ENCODE results near the gene KIAA0513.

The KIAA0513 gene

GRCh38 chr16:85066346-85066885 is 38.8 kb downstream of the KIAA0513 start:
- peaks cover 0 to 28% (median 12%) of the 10 kb centered on the region in 5 donors for H3K36me3 ChIP-seq (ENCODE audit: control insufficient read depth in 5 of 5, insufficient read depth in 5 of 5, low read length in 5 of 5)
- H3K4me3 ChIP-seq (ENCODE audit: low read depth in 1 of 5, low read length in 5 of 5) = no peak overlapping the region
- no peaks in the 10 kb centered on the region for H3K9me3 ChIP-seq (ENCODE audit: control insufficient read depth in 5 of 5, low read length in 5 of 5)
- peaks cover 0 to 11% (median 5%) of the 10 kb centered on the region in 5 donors for H3K4me1 ChIP-seq (ENCODE audit: control insufficient read depth in 5 of 5, insufficient read depth in 5 of 5, low read length in 5 of 5)
- no peak overlapping the region for H3K9ac ChIP-seq (ENCODE audit: low read length in 5 of 5)
- no peak overlapping the region for H3K27ac ChIP-seq (ENCODE audit: low read depth, low read length)
- H3K27me3 ChIP-seq (ENCODE audit: control insufficient read depth in 5 of 5, insufficient read depth in 4 of 5, low read length in 5 of 5) = no peaks in the 10 kb centered on the region

GRCh38 chr16:85067024-85067423 is 39.4 kb downstream of the KIAA0513 start:
- Histone ChIP-seq H3K27ac (ENCODE audit: low read depth, low read length) (no peak overlapping the region), H3K9me3 (ENCODE audit: control insufficient read depth in 5 of 5, low read length in 5 of 5) (no peaks in the 10 kb centered on the region), H3K4me1 (ENCODE audit: control insufficient read depth in 5 of 5, insufficient read depth in 5 of 5, low read length in 5 of 5) (peaks cover 0 to 11% (median 4%) of the 10 kb centered on the region in 5 donors), H3K9ac (ENCODE audit: low read length in 5 of 5) (no peak overlapping the region), H3K36me3 (ENCODE audit: control insufficient read depth in 5 of 5, insufficient read depth in 5 of 5, low read length in 5 of 5) (peaks cover 0 to 28% (median 12%) of the 10 kb centered on the region in 5 donors), H3K4me3 (ENCODE audit: low read depth in 1 of 5, low read length in 5 of 5) (no peak overlapping the region), H3K27me3 (ENCODE audit: control insufficient read depth in 5 of 5, insufficient read depth in 4 of 5, low read length in 5 of 5) (no peaks in the 10 kb centered on the region)

DNA sequence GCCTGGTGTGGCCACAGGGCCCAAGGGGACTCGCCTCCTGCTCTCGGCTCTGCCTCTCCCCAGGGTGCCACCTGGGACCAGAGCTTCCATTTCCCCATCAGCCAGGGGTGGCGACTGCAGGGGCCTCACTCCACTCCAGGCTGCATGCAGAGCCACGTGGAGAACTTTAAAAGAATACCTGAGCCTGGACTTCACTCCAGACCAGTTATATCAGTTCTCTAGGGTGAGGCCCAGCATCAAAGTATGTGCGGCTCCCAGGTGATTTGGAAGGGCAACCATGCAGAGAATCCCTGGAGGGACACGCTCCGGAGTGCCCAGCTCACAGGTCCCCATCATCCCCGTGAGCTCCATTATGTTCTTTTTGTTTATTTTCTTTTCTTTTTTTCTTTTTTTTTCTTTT is 39.8 kb downstream of the KIAA0513 start:
- Histone ChIP-seq H3K9ac (ENCODE audit: low read length in 5 of 5) (no peak overlapping the region), H3K27me3 (ENCODE audit: control insufficient read depth in 5 of 5, insufficient read depth in 4 of 5, low read length in 5 of 5) (no peaks in the 10 kb centered on the region), H3K4me3 (ENCODE audit: low read depth in 1 of 5, low read length in 5 of 5) (no peak overlapping the region), H3K9me3 (ENCODE audit: control insufficient read depth in 5 of 5, low read length in 5 of 5) (no peaks in the 10 kb centered on the region), H3K27ac (ENCODE audit: low read depth, low read length) (no peak overlapping the region), H3K36me3 (ENCODE audit: control insufficient read depth in 5 of 5, insufficient read depth in 5 of 5, low read length in 5 of 5) (peaks cover 0 to 28% (median 12%) of the 10 kb centered on the region in 5 donors), H3K4me1 (ENCODE audit: control insufficient read depth in 5 of 5, insufficient read depth in 5 of 5, low read length in 5 of 5) (peaks cover 0 to 8% (median under 1%) of the 10 kb centered on the region in 5 donors)

DNA sequence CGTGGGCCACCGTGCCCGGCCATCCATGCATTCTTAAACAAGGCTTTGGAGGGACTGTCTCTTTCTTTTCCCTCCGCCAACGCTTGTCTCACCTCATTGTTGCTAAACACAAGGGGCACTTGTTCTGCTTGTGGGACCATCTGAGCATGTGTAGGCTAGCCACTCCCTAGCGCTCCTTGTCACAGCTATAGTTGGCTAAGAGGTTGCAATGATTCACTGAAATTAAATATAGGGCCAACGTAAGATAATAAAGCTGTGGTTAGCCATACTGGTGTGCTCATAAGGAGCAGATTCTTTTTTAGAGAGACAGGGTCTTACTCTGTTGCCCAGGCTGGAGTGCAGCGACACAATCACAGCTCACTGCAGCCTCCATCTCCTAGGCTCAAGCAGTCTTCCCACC is 41.2 kb downstream of the KIAA0513 start:
- Histone ChIP-seq H3K27ac (ENCODE audit: low read depth, low read length) (no peak overlapping the region), H3K4me3 (ENCODE audit: low read depth in 1 of 5, low read length in 5 of 5) (no peak overlapping the region), H3K27me3 (ENCODE audit: control insufficient read depth in 5 of 5, insufficient read depth in 4 of 5, low read length in 5 of 5) (no peaks in the 10 kb centered on the region), H3K36me3 (ENCODE audit: control insufficient read depth in 5 of 5, insufficient read depth in 5 of 5, low read length in 5 of 5) (peaks cover 0 to 39% (median 16%) of the 10 kb centered on the region in 5 donors), H3K9me3 (ENCODE audit: control insufficient read depth in 5 of 5, low read length in 5 of 5) (no peaks in the 10 kb centered on the region), H3K4me1 (ENCODE audit: control insufficient read depth in 5 of 5, insufficient read depth in 5 of 5, low read length in 5 of 5) (peaks cover 0 to 9% (median 5%) of the 10 kb centered on the region in 5 donors), H3K9ac (ENCODE audit: low read length in 5 of 5) (no peak overlapping the region)

DNA sequence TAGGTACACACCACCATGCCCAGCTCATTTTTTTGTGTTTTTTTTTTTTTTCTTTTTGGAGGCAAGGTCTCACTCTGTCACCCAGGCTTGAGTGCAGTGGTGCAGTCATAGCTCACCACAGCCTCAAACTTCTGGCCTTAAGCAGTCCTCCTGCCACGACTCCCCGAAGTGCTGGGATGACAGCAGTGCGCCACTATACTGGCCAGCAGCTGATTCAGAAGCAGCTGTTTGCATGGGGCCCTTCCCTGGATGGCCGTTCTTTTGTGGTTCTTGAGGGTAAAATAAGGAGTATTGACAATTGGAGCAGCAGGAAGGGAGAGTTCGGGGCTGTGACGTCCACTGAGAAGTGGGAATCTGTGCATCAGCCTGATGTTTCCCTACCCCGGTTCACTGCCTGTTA is 41.6 kb downstream of the KIAA0513 start:
- no peak overlapping the region for H3K9ac ChIP-seq (ENCODE audit: low read length in 5 of 5)
- no peaks in the 10 kb centered on the region for H3K27me3 ChIP-seq (ENCODE audit: control insufficient read depth in 5 of 5, insufficient read depth in 4 of 5, low read length in 5 of 5)
- no peak overlapping the region for H3K27ac ChIP-seq (ENCODE audit: low read depth, low read length)
- no peaks in the 10 kb centered on the region for H3K9me3 ChIP-seq (ENCODE audit: control insufficient read depth in 5 of 5, low read length in 5 of 5)
- peaks cover 0 to 9% (median 5%) of the 10 kb centered on the region in 5 donors for H3K4me1 ChIP-seq (ENCODE audit: control insufficient read depth in 5 of 5, insufficient read depth in 5 of 5, low read length in 5 of 5)
- peaks cover 0 to 39% (median 16%) of the 10 kb centered on the region in 5 donors for H3K36me3 ChIP-seq (ENCODE audit: control insufficient read depth in 5 of 5, insufficient read depth in 5 of 5, low read length in 5 of 5)
- H3K4me3 ChIP-seq (ENCODE audit: low read depth in 1 of 5, low read length in 5 of 5) = no peak overlapping the region

GRCh38 chr16:85072076-85072860 is 44.7 kb downstream of the KIAA0513 start:
- Histone ChIP-seq H3K9me3 (ENCODE audit: control insufficient read depth in 5 of 5, low read length in 5 of 5) (no peaks in the 10 kb centered on the region), H3K4me3 (ENCODE audit: low read depth in 1 of 5, low read length in 5 of 5) (no peak overlapping the region), H3K36me3 (ENCODE audit: control insufficient read depth in 5 of 5, insufficient read depth in 5 of 5, low read length in 5 of 5) (peaks cover 0 to 45% (median 15%) of the 10 kb centered on the region in 5 donors), H3K27ac (ENCODE audit: low read depth, low read length) (no peak overlapping the region), H3K9ac (ENCODE audit: low read length in 5 of 5) (no peak overlapping the region), H3K4me1 (ENCODE audit: control insufficient read depth in 5 of 5, insufficient read depth in 5 of 5, low read length in 5 of 5) (peaks cover 0 to 9% (median 5%) of the 10 kb centered on the region in 5 donors), H3K27me3 (ENCODE audit: control insufficient read depth in 5 of 5, insufficient read depth in 4 of 5, low read length in 5 of 5) (no peaks in the 10 kb centered on the region)

DNA sequence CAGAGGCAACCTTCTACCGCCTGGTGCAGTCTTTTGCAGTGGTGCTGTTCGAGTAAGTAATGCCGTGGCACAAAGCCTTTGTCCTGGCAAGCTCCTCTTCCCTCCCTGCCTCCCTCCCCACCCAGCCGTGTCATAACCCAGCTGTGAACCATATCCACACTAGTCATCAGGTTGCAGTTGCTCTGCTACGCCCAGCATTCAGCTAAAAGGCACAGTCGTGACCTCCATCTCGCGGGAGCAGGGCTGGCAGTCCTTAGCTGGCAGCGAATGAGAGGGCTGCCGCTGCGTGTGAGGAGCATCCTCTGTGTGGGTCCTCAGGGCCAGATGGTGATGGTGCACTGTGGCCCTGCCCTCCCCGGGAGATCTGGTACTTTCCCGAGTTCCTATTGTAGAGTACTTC is 45.4 kb downstream of the KIAA0513 start:
- H3K27me3 ChIP-seq (ENCODE audit: control insufficient read depth in 5 of 5, insufficient read depth in 4 of 5, low read length in 5 of 5) = no peaks in the 10 kb centered on the region
- H3K9ac ChIP-seq (ENCODE audit: low read length in 5 of 5) = no peak overlapping the region
- H3K4me1 ChIP-seq (ENCODE audit: control insufficient read depth in 5 of 5, insufficient read depth in 5 of 5, low read length in 5 of 5) = peaks cover 0 to 9% (median 5%) of the 10 kb centered on the region in 5 donors
- H3K36me3 ChIP-seq (ENCODE audit: control insufficient read depth in 5 of 5, insufficient read depth in 5 of 5, low read length in 5 of 5) = peaks cover 0 to 48% (median 16%) of the 10 kb centered on the region in 5 donors
- no peak overlapping the region for H3K27ac ChIP-seq (ENCODE audit: low read depth, low read length)
- no peaks in the 10 kb centered on the region for H3K9me3 ChIP-seq (ENCODE audit: control insufficient read depth in 5 of 5, low read length in 5 of 5)
- no peak overlapping the region for H3K4me3 ChIP-seq (ENCODE audit: low read depth in 1 of 5, low read length in 5 of 5)

DNA sequence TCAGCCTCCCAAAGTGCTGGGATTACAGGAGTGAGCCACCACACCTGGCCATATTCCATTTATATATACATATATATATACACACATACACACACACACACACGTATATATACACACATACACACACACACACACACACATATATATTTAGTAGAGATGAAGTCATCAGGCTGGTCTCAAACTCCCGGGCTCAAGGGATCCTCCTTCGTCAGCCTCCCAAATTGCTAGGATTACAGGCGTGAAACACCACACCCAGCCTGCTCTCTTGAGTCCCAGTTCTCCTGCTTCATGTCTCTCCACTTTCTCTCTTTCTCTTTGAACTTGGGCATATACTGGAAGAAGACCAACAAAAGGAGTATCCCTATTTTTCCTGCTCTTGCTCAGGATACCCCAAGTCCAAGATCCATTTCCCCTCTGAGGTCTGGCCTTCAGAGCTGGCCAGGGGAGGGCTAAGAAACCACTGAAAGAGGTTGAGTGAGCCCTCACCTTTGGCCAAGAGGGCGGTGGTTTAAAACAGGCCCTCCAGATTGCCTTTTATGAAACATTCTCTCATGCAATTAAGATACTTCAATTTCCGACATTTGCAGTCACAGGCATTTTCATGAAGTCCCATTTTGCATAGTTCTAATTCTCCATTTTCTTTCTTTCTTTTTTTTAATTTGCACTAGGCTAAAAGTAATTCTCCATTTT is 46.8 kb downstream of the KIAA0513 start:
- H3K27ac ChIP-seq (ENCODE audit: low read depth, low read length) = no peak overlapping the region

DNA sequence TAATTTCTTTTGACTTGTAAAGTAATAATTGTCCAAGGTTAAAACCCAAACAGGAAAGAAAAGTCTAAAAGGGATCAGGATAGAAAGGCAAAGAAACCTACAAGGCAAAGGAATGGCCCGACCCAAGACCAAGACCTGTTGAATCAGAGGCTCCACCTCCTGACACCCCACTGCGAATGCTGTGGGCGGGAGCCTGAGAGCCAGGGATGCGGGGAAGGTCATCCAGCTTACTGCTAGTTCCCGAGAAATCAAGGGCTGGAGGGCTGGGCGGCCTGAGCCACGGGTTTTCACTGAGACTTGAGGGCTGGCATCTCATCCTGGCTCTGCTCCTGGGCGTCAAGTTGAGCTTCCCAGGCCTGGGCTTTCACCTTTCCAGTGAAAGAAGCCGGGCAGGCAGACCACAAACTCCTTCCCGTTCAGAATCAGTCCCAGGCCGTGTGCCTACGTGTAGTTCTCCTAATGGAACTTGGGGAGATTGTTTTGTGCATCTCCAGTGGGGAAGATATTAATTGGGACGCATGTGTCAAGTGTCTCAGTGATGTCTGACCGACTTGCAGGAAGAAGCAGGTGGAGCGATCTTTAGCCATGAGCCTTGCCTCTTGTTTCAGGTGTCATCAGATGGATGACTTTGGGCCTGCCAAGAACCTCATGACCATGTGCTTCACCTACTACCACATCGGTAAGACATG is 47.8 kb downstream of the KIAA0513 start:
- H3K9me3 ChIP-seq (ENCODE audit: control insufficient read depth in 5 of 5, low read length in 5 of 5) = no peaks in the 10 kb centered on the region
- H3K4me1 ChIP-seq (ENCODE audit: control insufficient read depth in 5 of 5, insufficient read depth in 5 of 5, low read length in 5 of 5) = peaks cover 0 to 9% (median 5%) of the 10 kb centered on the region in 5 donors
- no peaks in the 10 kb centered on the region for H3K27me3 ChIP-seq (ENCODE audit: control insufficient read depth in 5 of 5, insufficient read depth in 4 of 5, low read length in 5 of 5)
- H3K4me3 ChIP-seq (ENCODE audit: low read depth in 1 of 5, low read length in 5 of 5) = no peak overlapping the region
- H3K36me3 ChIP-seq (ENCODE audit: control insufficient read depth in 5 of 5, insufficient read depth in 5 of 5, low read length in 5 of 5) = peaks cover 0 to 56% (median 20%) of the 10 kb centered on the region in 5 donors
- no peak overlapping the region for H3K27ac ChIP-seq (ENCODE audit: low read depth, low read length)
- no peak overlapping the region for H3K9ac ChIP-seq (ENCODE audit: low read length in 5 of 5)

More for the DNA sequence above, 46.8 kb downstream of the KIAA0513 start:
- H3K4me1 ChIP-seq (ENCODE audit: control insufficient read depth in 5 of 5, insufficient read depth in 5 of 5, low read length in 5 of 5) = peaks cover 0 to 9% (median 5%) of the 10 kb centered on the region in 5 donors
- H3K36me3 ChIP-seq (ENCODE audit: control insufficient read depth in 5 of 5, insufficient read depth in 5 of 5, low read length in 5 of 5) = peaks cover 0 to 52% (median 21%) of the 10 kb centered on the region in 5 donors
- no peak overlapping the region for H3K4me3 ChIP-seq (ENCODE audit: low read depth in 1 of 5, low read length in 5 of 5)
- H3K9me3 ChIP-seq (ENCODE audit: control insufficient read depth in 5 of 5, low read length in 5 of 5) = no peaks in the 10 kb centered on the region
- H3K9ac ChIP-seq (ENCODE audit: low read length in 5 of 5) = no peak overlapping the region
- no peaks in the 10 kb centered on the region for H3K27me3 ChIP-seq (ENCODE audit: control insufficient read depth in 5 of 5, insufficient read depth in 4 of 5, low read length in 5 of 5)
